ENCODE data around the gene LACC1.

LACC1 gene

GRCh38 chr13:43883631-43884030 is 3.9 kb downstream of the LACC1 start:
- in situ Hi-C loops (cut with HindIII; ENCODE audit: low sequenced_read_pairs): no loop called here

- in situ Hi-C loops (cut with HindIII; ENCODE audit: low sequenced_read_pairs): no loop called here
Measured at GRCh38 chr13:43884222-43884621, 4.5 kb downstream of the LACC1 start.

- in situ Hi-C loops (cut with HindIII; ENCODE audit: low sequenced_read_pairs): no loop called here
Measured at GRCh38 chr13:43894438-43894837, 14.7 kb downstream of the LACC1 start.

- in situ Hi-C loops (cut with HindIII; ENCODE audit: low sequenced_read_pairs): no loop called here
Measured at GRCh38 chr13:43895940-43896339, 16.2 kb downstream of the LACC1 start.

- in situ Hi-C loops (cut with HindIII; ENCODE audit: low sequenced_read_pairs): loop anchor here (5.0 to 10.0 kb wide), 2 partner anchors 92 to 549 kb away; no protein-coding TSS in a partner anchor
Measured at GRCh38 chr13:43905435-43906031, 25.8 kb downstream of the LACC1 start.

- in situ Hi-C loops (cut with HindIII; ENCODE audit: low sequenced_read_pairs): loop anchor here (5.0 to 10.0 kb wide), 2 partner anchors 89 to 546 kb away; no protein-coding TSS in a partner anchor
Measured at GRCh38 chr13:43908156-43909126, 28.7 kb downstream of the LACC1 start.

- in situ Hi-C loops (cut with HindIII; ENCODE audit: low sequenced_read_pairs): no loop called here
Measured at GRCh38 chr13:43910856-43911255, 31.2 kb downstream of the LACC1 start.

- in situ Hi-C loops (cut with HindIII; ENCODE audit: low sequenced_read_pairs): no loop called here
Measured at GRCh38 chr13:43911278-43911677, 31.6 kb downstream of the LACC1 start.

- in situ Hi-C loops (cut with HindIII; ENCODE audit: low sequenced_read_pairs): no loop called here
Measured at GRCh38 chr13:43911871-43912270, 32.2 kb downstream of the LACC1 start.

- in situ Hi-C loops (cut with HindIII; ENCODE audit: low sequenced_read_pairs): no loop called here
Measured at GRCh38 chr13:43915451-43915850, 35.7 kb downstream of the LACC1 start.

GRCh38 chr13:43916828-43917227 is 37.1 kb downstream of the LACC1 start:
- in situ Hi-C loops (cut with HindIII; ENCODE audit: low sequenced_read_pairs): no loop called here

GRCh38 chr13:43918636-43919035 is 38.9 kb downstream of the LACC1 start:
- in situ Hi-C loops (cut with HindIII; ENCODE audit: low sequenced_read_pairs): no loop called here

GRCh38 chr13:43920965-43921674 is 41.4 kb downstream of the LACC1 start:
- in situ Hi-C loops (cut with HindIII; ENCODE audit: low sequenced_read_pairs): no loop called here

GRCh38 chr13:43924549-43925245 is 45.0 kb downstream of the LACC1 start:
- in situ Hi-C loops (cut with HindIII; ENCODE audit: low sequenced_read_pairs): no loop called here

GRCh38 chr13:43929947-43930346 is 50.2 kb downstream of the LACC1 start:
- in situ Hi-C loops (cut with HindIII; ENCODE audit: low sequenced_read_pairs): no loop called here

GRCh38 chr13:43933378-43933777 is 53.7 kb downstream of the LACC1 start:
- in situ Hi-C loops (cut with HindIII; ENCODE audit: low sequenced_read_pairs): no loop called here

- in situ Hi-C loops (cut with HindIII; ENCODE audit: low sequenced_read_pairs): no loop called here
Measured at GRCh38 chr13:43934273-43934672, 54.6 kb downstream of the LACC1 start.

GRCh38 chr13:43935878-43936277 is 56.2 kb downstream of the LACC1 start:
- in situ Hi-C loops (cut with HindIII; ENCODE audit: low sequenced_read_pairs): no loop called here

- in situ Hi-C loops (cut with HindIII; ENCODE audit: low sequenced_read_pairs): no loop called here
Measured at GRCh38 chr13:43936647-43937046, 56.9 kb downstream of the LACC1 start.

- in situ Hi-C loops (cut with HindIII; ENCODE audit: low sequenced_read_pairs): no loop called here
Measured at GRCh38 chr13:43937839-43938238, 58.1 kb downstream of the LACC1 start.

- in situ Hi-C loops (cut with HindIII; ENCODE audit: low sequenced_read_pairs): no loop called here
Measured at GRCh38 chr13:43938449-43938848, 58.7 kb downstream of the LACC1 start.
